GM21619 (cell line): ENCODE measurements around the gene NLK.
"Not testable (repeated sequence)": the region's sequence is repeated elsewhere in the genome, so short reads cannot be mapped to it uniquely, and the experiment has no call there.

Experiments used
- ATAC-seq: cut with Tn5 transposase; IDR thresholded peaks from one replicate; pipeline ENCODE4 v1.9.1; 2021; ENCODE audit not compliant: unreplicated experiment

The NLK gene

GRCh38 chr17:28188841-28189263 lies 146.4 kb downstream of the NLK start:
- no peak for ATAC-seq

DNA sequence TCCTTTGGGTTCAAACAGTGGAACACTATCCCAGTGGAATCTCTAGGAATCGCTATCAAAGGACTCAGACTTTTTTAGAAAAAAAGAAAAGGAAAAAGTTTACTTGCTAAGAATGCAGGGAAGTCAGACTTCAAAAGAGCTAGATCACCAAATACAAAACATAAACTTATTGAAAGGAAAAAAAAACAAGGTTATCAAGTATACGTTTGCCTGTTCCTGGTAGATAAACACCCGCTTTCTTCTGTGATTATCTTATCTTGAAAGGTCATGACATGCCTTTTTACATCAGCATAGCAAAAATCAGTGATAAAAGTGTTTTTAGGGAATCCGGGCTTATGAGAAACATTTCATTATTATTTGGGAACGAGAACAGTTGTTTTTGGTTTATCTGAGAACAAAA lies 147.2 kb downstream of the NLK start:
- ATAC-seq = no peak

GRCh38 chr17:28191018-28191417 lies 148.5 kb downstream of the NLK start:
- no peak for ATAC-seq

- ATAC-seq = no peak
These were observed 150.8 kb downstream of the NLK start for GRCh38 chr17:28193241-28193640.

DNA sequence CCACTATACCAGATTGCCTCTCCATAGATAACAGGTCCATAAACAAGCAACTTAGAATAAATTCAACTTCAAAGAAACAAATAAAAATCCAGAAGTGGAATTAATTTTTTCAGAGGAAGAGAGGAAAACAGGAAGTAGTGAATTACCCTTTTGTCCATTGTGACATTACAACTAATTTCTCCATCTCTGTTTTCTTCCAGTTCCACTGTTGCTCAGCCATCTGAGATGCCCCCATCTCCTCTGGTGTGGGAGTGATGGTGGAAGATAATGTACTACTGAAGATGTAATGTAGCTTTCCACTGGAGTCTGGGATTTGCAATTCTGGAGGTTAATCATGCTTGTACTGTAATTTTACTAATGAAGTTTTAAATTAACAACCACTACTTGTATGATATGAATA lies 151.9 kb downstream of the NLK start:
- no peak for ATAC-seq

DNA sequence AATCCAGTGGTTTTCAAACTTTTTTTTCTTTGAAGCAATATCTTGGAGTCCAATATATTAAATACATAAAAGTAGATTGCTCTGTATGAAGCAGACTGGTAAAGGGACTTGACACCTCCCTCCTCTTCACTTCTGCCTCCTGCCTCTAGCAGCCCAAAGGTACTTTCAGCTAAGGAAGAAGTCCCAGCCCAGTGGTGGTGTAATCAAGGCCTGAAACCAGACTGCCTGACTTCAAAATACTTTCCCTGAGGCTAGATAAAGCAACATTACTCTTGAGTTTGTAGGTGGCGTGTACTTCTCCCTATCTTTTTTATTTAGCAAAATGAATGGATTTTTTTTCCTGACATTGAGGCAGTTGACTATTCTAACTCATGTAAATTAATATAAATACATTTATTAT lies 154.2 kb downstream of the NLK start:
- ATAC-seq = no peak

GRCh38 chr17:28199115-28199514 lies 156.6 kb downstream of the NLK start:
- ATAC-seq = no peak

DNA sequence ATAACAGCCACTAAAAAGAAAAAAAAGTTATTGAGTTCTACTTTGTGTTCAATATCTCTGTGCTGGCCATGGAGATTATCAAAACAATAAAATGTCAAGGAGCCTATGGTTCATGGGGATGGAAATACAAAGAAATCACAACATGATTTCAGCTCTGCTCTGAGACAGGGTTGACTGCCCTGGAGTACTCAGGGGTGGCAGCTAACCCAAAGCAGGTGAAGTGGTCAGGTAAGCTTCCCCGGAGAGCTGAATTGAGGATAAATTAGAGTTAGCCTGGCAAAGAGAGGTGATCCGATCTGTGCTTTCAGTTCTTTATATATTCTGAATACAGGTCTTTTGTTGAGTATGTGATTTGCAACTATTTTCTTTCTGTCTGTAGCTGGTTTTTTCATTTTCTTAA lies 157.3 kb downstream of the NLK start:
- no peak for ATAC-seq

DNA sequence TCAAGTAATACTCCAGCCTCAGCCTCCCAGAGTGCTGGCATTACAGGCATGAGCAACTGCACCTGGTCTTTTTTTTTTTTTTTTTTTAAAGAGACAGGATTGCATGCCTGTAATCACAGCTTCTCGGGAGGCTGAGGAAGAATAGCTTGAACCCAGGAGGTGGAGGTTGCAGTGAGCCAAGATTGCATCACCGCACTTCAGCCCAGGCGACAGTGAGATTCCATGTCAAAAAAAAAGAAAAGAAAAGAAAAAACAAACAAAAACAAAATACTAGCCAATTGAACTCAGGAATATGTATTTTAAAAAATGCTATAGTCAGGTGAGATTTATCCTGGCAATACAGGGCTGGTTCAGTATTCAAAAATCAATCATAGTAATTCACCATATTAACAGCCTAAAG lies 158.8 kb downstream of the NLK start:
- no peak for ATAC-seq

DNA sequence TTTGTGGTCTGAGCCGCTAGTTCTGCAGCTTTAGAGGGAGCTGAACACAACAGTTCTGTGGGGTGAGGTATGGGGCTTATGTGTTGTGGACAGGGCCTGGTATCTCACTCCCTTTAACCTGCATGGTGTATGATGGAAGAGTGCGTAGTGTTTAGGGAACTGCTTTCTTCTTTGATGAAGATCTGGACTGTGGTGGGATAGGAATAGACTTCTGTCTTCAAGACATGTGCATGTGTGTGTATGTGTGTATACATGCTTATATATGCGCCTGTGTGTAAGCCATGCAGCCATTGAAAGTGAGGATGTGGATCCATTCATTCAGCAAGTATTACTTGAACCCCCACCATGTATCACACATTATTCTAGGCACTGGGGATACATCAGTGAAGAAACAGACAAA lies 161.8 kb downstream of the NLK start:
- ATAC-seq = no peak

DNA sequence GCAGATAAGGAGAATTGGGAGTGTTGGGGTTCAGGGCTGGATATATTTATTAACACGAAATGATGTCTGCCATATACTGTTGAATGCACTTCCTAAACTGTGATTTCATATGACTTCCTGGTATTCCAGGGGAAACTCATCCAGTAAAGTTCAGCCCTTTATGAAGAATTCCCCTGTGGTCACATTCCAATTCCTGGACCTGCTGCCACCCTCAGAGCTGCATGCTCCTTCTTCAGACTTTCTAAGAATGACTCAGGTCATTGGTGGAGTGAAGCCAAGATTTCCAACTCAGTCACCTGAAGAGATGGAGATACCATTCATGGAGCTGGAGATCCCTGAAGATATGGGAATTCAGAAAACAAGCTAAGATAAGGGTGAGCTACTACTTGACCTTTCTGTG lies 162.3 kb downstream of the NLK start:
- ATAC-seq = no peak

DNA sequence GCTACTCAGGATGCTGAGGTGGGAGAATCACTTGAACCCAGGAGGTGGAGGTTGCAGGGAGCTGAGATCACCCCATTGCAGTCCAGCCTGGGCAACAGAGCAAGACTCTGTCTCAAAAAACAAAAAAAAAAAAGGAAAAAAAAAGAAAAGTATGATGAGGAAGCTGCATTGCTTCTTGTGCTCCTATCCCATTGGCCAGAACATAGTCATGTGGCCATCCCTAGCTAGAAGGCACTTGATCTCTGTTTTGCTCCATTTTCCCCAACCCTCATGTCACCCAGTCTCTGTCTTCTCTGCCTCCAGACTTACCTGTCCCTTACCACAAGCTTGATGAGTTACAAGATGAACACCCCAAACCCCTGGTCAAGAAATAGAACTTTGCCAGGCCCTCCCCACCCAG lies 163.8 kb downstream of the NLK start:
- ATAC-seq = no peak

GRCh38 chr17:28211811-28212210 lies 169.3 kb downstream of the NLK start:
- no peak for ATAC-seq

- not testable (repeated sequence) for ATAC-seq
These were observed 171.1 kb downstream of the NLK start for GRCh38 chr17:28213578-28213977.

- ATAC-seq = no peak
These were observed 173.6 kb downstream of the NLK start for GRCh38 chr17:28216052-28216451.

DNA sequence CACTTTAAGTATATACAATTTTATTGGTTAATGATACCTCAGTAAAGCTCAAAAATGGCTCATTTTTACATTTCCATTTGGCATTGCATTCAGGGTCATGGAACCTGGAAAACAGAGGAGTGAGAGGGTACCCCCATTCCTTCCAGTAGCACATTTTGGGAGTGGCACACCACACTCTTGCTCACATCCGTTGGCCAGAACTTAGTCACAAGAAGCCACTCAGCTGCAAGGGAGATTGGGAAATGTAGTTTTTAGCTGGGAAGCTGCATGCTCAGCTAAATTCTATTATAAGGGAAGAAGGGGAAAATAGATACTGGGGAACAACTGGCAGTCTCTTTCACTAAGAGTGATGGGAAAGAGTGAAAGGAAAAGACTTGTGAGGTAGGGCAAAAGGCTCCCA lies 174.1 kb downstream of the NLK start:
- no peak for ATAC-seq

GRCh38 chr17:28219771-28220170 lies 177.3 kb downstream of the NLK start:
- no peak for ATAC-seq

- no peak for ATAC-seq
These were observed 179.4 kb downstream of the NLK start for GRCh38 chr17:28221751-28222414.

DNA sequence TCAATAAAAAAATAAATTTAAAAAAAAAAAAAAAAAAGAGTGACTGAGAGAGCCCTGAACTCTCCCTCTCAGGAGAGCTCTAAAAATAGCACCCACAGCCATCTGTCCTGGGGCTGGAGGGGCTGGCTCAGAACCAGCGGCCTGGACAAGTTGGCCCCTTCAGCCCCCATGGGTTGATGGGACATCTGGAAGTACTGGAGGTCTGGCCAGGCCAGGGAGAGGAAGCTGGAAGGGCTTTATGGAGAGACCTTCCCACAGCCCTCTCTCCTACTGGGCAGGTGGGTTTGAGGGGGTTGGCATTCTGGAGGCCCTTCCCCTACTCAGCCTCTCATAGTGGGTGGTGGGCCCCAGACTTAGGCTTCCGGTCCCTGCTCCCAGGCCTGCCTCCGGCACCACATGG lies 182.8 kb downstream of the NLK start:
- ATAC-seq = no peak

DNA sequence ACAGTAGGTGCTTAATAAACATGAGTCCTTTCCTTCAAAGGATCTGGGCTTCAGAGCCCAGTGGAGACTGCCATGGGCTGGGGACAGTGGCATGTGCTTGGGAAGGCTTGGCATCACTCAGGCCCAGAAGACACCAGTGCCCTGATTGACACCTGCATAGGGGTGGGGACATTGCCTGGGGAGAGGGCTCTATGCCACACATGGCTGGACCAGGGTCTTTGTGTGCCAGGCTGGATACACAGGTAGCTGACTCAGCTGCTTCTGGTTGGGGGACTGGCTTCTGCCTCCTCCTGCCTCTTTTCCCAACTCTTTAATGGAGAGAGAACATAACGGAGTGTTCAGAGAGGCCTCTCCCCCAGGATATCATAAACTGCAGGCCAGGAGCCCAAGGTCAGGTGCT lies 183.4 kb downstream of the NLK start:
- ATAC-seq = no peak

- ATAC-seq = no peak
These were observed 184.3 kb downstream of the NLK start for GRCh38 chr17:28226563-28227315.

DNA sequence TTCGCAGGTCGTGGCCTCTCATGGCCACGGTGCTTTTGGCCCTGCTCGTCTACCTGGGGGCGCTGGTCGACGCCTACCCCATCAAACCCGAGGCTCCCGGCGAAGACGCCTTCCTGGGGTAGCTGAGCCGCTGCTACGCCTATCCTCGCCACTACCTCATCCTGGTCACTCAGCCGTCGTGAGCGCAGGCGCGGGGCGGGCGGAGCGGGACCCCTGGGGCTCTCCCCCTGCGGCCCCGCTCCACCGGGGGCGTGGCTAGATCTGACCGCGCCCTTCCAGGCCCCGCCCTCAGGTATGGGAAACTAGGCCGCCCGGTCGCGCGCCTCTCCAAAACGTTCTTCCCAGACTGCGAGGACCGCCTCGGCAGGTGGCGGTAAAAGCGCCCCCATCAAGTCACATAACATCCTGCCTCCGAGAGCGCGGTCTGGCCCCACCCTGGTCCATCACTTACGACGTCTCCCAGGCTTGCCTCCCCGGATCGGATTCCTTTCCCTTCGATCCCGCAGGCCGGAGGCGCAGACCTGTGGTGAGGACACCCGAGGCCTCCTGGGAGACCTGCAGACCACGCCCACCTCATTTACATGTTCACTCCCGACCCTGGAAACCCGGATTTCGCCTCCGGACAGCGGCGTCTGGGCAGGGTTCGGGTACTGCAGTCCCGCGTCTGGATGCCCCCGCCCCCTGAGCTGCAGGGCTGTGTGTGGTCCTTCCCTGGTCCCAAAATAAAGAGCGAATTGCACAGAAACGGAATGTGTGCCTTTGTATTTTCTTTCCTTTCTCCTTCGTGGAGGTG lies 185.0 kb downstream of the NLK start:
- no peak for ATAC-seq
